H1 (cell line): ENCODE results near the gene KAT14. TPM values are rescaled to one million over a fixed set of nuclear protein-coding genes. Genes with fewer than 3 reads are reported as not detected.

Experiments used
- CTCF ChIA-PET: fragments of 300-600 bp; sonication (Branson Sonifier 250); formaldehyde crosslinking; loops from one replicate; lab custom pipeline; 2021; ENCODE audit not compliant: partially characterized antibody; lab: Charles Lee
- POLR2A ChIA-PET: fragments of 300-600 bp; sonication (Branson Sonifier 250); formaldehyde crosslinking; loops from one replicate; lab custom pipeline; 2021; ENCODE audit warnings: inconsistent platforms; ENCODE audit not compliant: partially characterized antibody; lab: Charles Lee
- DNase-seq, 2 experiments: peaks; one replicate each; pipeline versions ENCODE4 v3.0.0 to v3.0.0-alpha.2; 2010 to 2022; ENCODE audit warnings: low spot score in 2 of 2, low read depth in 1 of 2, mixed read lengths in 1 of 2
- FAIRE-seq: peaks from 2 replicates; lab custom pipeline; 2011; peaks lifted over from hg19 to GRCh38; lab: Jason Lieb, UNC
- H2AFZ ChIP-seq: 2 replicates; pipeline ENCODE4 v1.8.1; 2012; ENCODE audit warnings: low read length, inconsistent platforms
- H2AK5ac ChIP-seq: 2 replicates; pipeline ENCODE4 v1.6.1; 2013; ENCODE audit warnings: low read depth, low read length
- H2BK120ac ChIP-seq: replicated peaks from 2 replicates; pipeline ENCODE3; 2013; ENCODE audit warnings: low read depth, low read length, inconsistent platforms
- H2BK12ac ChIP-seq: 2 replicates; pipeline ENCODE4 v1.6.1; 2013; ENCODE audit warnings: low read depth, low read length
- H2BK15ac ChIP-seq: 2 replicates; pipeline ENCODE4 v1.6.1; 2013; ENCODE audit warnings: low read length
- H2BK20ac ChIP-seq: 2 replicates; pipeline ENCODE4 v1.6.1; 2013; ENCODE audit warnings: low read length
- H2BK5ac ChIP-seq: 2 replicates; pipeline ENCODE4 v1.6.1; 2013; ENCODE audit warnings: low read depth, low read length
- H3K14ac ChIP-seq: 2 replicates; pipeline ENCODE4 v1.6.1; 2013; ENCODE audit warnings: inconsistent platforms; ENCODE audit not compliant: insufficient read length
- H3K18ac ChIP-seq: 2 replicates; pipeline ENCODE4 v1.6.1; 2013; ENCODE audit warnings: low read length; ENCODE audit errors: extremely low read depth
- H3K23ac ChIP-seq: 2 replicates; pipeline ENCODE4 v1.6.1; 2013; ENCODE audit warnings: inconsistent platforms; ENCODE audit not compliant: insufficient read length
- H3K23me2 ChIP-seq: 2 replicates; pipeline ENCODE4 v1.6.1; 2013; ENCODE audit warnings: low read depth, low read length
- H3K27ac ChIP-seq: 2 replicates; pipeline ENCODE4 v1.6.1; 2011; ENCODE audit warnings: low read depth, low read length, inconsistent platforms
- H3K27me3 ChIP-seq, 4 experiments: replicated peaks in 1 of 4; 1 replicate in 1 of 4; 2 replicates in 3 of 4; pipeline versions ENCODE4 v1.6.1 to v1.8.1; 2011 to 2013; ENCODE audit warnings: low read length in 3 of 4, mild to moderate bottlenecking in 3 of 4, inconsistent platforms in 2 of 4, mixed read lengths in 2 of 4, moderate library complexity in 1 of 4; ENCODE audit not compliant: control insufficient read depth in 3 of 4, insufficient read depth in 3 of 4; ENCODE audit errors: extremely low read depth in 1 of 4
- H3K36me3 ChIP-seq, 4 experiments: 2 replicates each; pipeline versions ENCODE4 v1.6.1 to v1.8.1; 2011 to 2013; ENCODE audit warnings: mild to moderate bottlenecking in 4 of 4, low read length in 3 of 4, moderate library complexity in 2 of 4, control low read depth in 1 of 4, inconsistent platforms in 1 of 4; ENCODE audit not compliant: insufficient read depth in 4 of 4, control insufficient read depth in 2 of 4
- H3K4ac ChIP-seq: replicated peaks from 2 replicates; pipeline ENCODE3; 2013; ENCODE audit warnings: low read length, low read depth, mixed read lengths, inconsistent platforms; ENCODE audit not compliant: insufficient read length
- H3K4me1 ChIP-seq, 4 experiments: replicated peaks in 1 of 4; 1 replicate in 1 of 4; 2 replicates in 3 of 4; pipeline versions ENCODE4 v1.6.1 to v1.8.1; 2011 to 2013; ENCODE audit warnings: low read length in 3 of 4, inconsistent platforms in 2 of 4, mixed read lengths in 1 of 4; ENCODE audit not compliant: insufficient read depth in 4 of 4, control insufficient read depth in 3 of 4
- H3K4me2 ChIP-seq, 2 experiments: 2 replicates each; pipeline versions ENCODE4 v1.6.1 to v1.8.1; 2011 to 2013; ENCODE audit warnings: low read depth in 2 of 2, low read length in 2 of 2, control low read depth in 1 of 2, inconsistent platforms in 1 of 2, mild to moderate bottlenecking in 1 of 2; ENCODE audit not compliant: insufficient read depth in 1 of 2
- H3K4me3 ChIP-seq, 4 experiments: fragments of 200-600, 300-600 bp in 1 of 4; sonication (generic), shearing (Covaris generic), sonication (Bioruptor Twin) in 1 of 4; 2 replicates each; pipeline versions ENCODE4 v1.5.1 to v1.8.1; 2011 to 2016; ENCODE audit warnings: low read length in 4 of 4, low read depth in 3 of 4, control low read depth in 2 of 4, inconsistent platforms in 2 of 4, mild to moderate bottlenecking in 2 of 4, mixed read lengths in 1 of 4, moderate library complexity in 1 of 4; ENCODE audit not compliant: insufficient read depth in 2 of 4; ENCODE audit errors: extremely low read depth in 1 of 4
- H3K56ac ChIP-seq: replicated peaks from 2 replicates; pipeline ENCODE3; 2013; ENCODE audit warnings: low read depth, mild to moderate bottlenecking, mixed read lengths, low read length, inconsistent platforms; ENCODE audit not compliant: insufficient read length
- H3K79me1 ChIP-seq: 2 replicates; pipeline ENCODE4 v1.6.1; 2013; ENCODE audit warnings: low read depth, low read length, control low read depth
- H3K79me2 ChIP-seq, 2 experiments: 2 replicates each; pipeline versions ENCODE4 v1.6.1 to v1.8.1; 2012 to 2013; ENCODE audit warnings: low read length in 2 of 2, mild to moderate bottlenecking in 2 of 2, inconsistent platforms in 1 of 2; ENCODE audit not compliant: insufficient read depth in 2 of 2, control insufficient read depth in 1 of 2
- H3K9ac ChIP-seq, 4 experiments: replicated peaks in 1 of 4; 1 replicate in 1 of 4; 2 replicates in 3 of 4; pipeline versions ENCODE4 v1.6.1 to v1.8.1; 2011 to 2013; ENCODE audit warnings: low read depth in 3 of 4, low read length in 3 of 4, control low read depth in 2 of 4, mild to moderate bottlenecking in 2 of 4, moderate library complexity in 2 of 4, inconsistent platforms in 1 of 4; ENCODE audit errors: extremely low read depth in 1 of 4
- H3K9me3 ChIP-seq, 2 experiments: 2 replicates each; pipeline versions ENCODE4 v1.6.1 to v1.8.1; 2012 to 2013; ENCODE audit warnings: mild to moderate bottlenecking in 2 of 2, moderate library complexity in 2 of 2, control low read depth in 1 of 2, inconsistent platforms in 1 of 2, low read depth in 1 of 2, low read length in 1 of 2, mixed read lengths in 1 of 2; ENCODE audit not compliant: insufficient read depth in 2 of 2
- H4K20me1 ChIP-seq, 2 experiments: replicated peaks in 1 of 2; 2 replicates each; pipeline versions ENCODE3 to v1.8.1; 2011 to 2013; ENCODE audit warnings: inconsistent platforms in 2 of 2, low read length in 2 of 2, mild to moderate bottlenecking in 1 of 2; ENCODE audit not compliant: insufficient read depth in 2 of 2, control insufficient read depth in 1 of 2
- H4K5ac ChIP-seq: 2 replicates; pipeline ENCODE4 v1.6.1; 2013; ENCODE audit warnings: low read length, low read depth, mixed read lengths, inconsistent platforms; ENCODE audit not compliant: insufficient read length
- H4K8ac ChIP-seq: 2 replicates; pipeline ENCODE4 v1.8.0; 2013; ENCODE audit warnings: mild to moderate bottlenecking, moderate library complexity, low read length, inconsistent platforms; ENCODE audit not compliant: insufficient read depth; ENCODE audit errors: extremely low read depth
- H4K91ac ChIP-seq: replicated peaks from 2 replicates; pipeline ENCODE3; 2013; ENCODE audit warnings: low read length, mixed read lengths, inconsistent platforms; ENCODE audit not compliant: insufficient read length
- JUND ChIP-seq: IDR thresholded peaks from 2 replicates; pipeline ENCODE4 v1.6.1; 2011; ENCODE audit warnings: mild to moderate bottlenecking, improper control_type of control experiment, low read length
- POLR2A ChIP-seq, 2 experiments: IDR thresholded peaks; 1 replicate in 1 of 2; 2 replicates in 1 of 2; pipeline ENCODE4 v1.6.1; 2011; ENCODE audit warnings: low read depth in 2 of 2, low read length in 2 of 2, mild to moderate bottlenecking in 2 of 2; ENCODE audit errors: control extremely low read depth in 1 of 2
- RFX5 ChIP-seq: IDR thresholded peaks from 2 replicates; pipeline ENCODE4 v1.6.1; 2011; ENCODE audit warnings: low read depth, low read length, improper control_type of control experiment, borderline replicate concordance
- SRF ChIP-seq: IDR thresholded peaks from 2 replicates; pipeline ENCODE4 v1.6.1; 2011; ENCODE audit warnings: mild to moderate bottlenecking, low read depth, low read length, moderate library complexity
- WGBS, 2 experiments: shearing (Covaris generic) in 1 of 2; methylation state at CpG; one replicate each; pipeline versions ENCODE4 v1.1.6 to v1.1.7; 2013 to 2015; ENCODE audit warnings: low lambda C conversion rate in 2 of 2, mixed read lengths in 2 of 2, inconsistent platforms in 1 of 2, low coverage in 1 of 2, missing lambda C conversion rate in 1 of 2; ENCODE audit not compliant: insufficient replicate concordance in 2 of 2, insufficient coverage in 1 of 2, insufficient read length in 1 of 2; ENCODE audit errors: extremely low coverage in 1 of 2, missing lambda C conversion rate in 1 of 2; 5-methylcytosine and 5-hydroxymethylcytosine counted together
- polyA plus RNA-seq, 7 experiments: library from polyadenylated mRNA; depleted of rRNA in 3 of 7; stranded (reverse) in 5 of 7; unstranded in 2 of 7; fragments of >200 nt in 5 of 7; fragments of 200-250 nt in 2 of 7; gene quantifications; 1 replicate in 5 of 7; 2 replicates in 1 of 7; 4 replicates in 1 of 7; pipeline versions ENCODE4 v1.2.1 to v1.2.3, GENCODE V29; 2011 to 2013; ENCODE audit warnings: missing spikeins in 2 of 7, mixed read lengths in 2 of 7
- total RNA-seq: library from RNA; stranded (reverse); fragmentation: NEBNext Ultra II Directional; extraction: Animal tissue kit (Norgen Biotek cat#: 25700); gene quantifications from 2 replicates; pipeline ENCODE4 v1.2.1, GENCODE V29; 2021
- TF ChIP-seq, protein P1 (sequence below): IDR thresholded peaks from 2 replicates; pipeline ENCODE4 v1.6.1; 2012; ENCODE audit warnings: inconsistent platforms
- TF ChIP-seq, protein P2 (sequence below), 3 experiments: IDR thresholded peaks; 1 replicate in 2 of 3; 2 replicates in 1 of 3; pipeline versions ENCODE4 v1.5.1 to v1.6.1; 2011; ENCODE audit warnings: low read length in 3 of 3, mild to moderate bottlenecking in 3 of 3, inconsistent platforms in 2 of 3, low read depth in 1 of 3, moderate library complexity in 1 of 3; ENCODE audit not compliant: insufficient read depth in 1 of 3; ENCODE audit errors: control extremely low read depth in 1 of 3

Gene KAT14
- total and polyA plus RNA-seq, 2 of the 8 experiments (the other 6 are each of a cell fraction or from before 2014, with no cell fraction given) = 17.3 to 29.3 TPM

DNA sequence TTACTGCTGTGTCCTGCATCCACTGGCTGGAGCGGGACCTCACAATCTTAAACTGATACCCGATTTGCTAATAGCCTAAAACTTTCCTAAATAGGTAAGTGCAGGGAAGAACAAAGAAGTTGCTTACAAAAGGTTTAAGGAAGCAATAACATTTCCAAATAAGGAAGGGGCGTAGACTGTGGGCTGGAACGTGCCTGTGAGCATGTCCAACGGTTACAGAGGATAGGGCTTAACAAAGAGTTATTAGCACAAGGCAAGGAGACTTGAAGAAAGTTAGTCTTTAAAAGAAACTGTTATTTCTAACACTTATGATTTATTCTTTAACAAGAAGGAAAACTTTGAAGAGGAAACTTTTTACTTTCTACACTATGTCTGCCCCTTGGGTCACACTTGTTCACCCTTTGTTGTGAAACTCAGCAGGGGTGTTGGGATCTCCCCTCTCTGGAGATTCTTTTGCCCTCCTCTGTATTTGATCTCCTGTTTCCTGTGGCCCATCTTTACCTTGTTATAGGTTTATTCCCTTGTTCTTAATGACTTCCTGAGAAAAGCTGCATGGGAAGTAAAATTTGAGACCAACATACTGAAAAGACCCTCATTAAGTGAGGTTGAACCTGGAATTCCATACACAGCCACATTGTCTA is 28.7 kb downstream of the KAT14 start:
- FAIRE-seq = no peak

More for the DNA sequence above, 28.7 kb downstream of the KAT14 start:
- Histone ChIP-seq H3K79me1 (peaks cover 5% of the 10 kb centered on the region), H4K91ac (no peak overlapping the region), H3K27ac (peak overlapping the region; percentile 59; the same call in 1 of the 2 replicates), H2BK20ac (no peak overlapping the region), H3K18ac (no peak overlapping the region), H3K56ac (no peak overlapping the region), H4K5ac (no peak overlapping the region), H3K36me3 (peaks cover 8 to 26% (median 18%) of the 10 kb centered on the region in 4 experiments; a peak in 7 of 8 replicates), H2AFZ (no peak overlapping the region), H3K4ac (no peak overlapping the region), H3K23ac (no peak overlapping the region), H3K23me2 (no peaks in the 10 kb centered on the region), H3K27me3 (no peaks in the 10 kb centered on the region), H3K79me2 (peaks cover 0 to 32% of the 10 kb centered on the region in 2 experiments; a peak in 3 of 4 replicates), H3K4me2 (no peak overlapping the region; a peak in 1 of 4 replicates), H4K20me1 (peaks cover 0 to 4% of the 10 kb centered on the region in 2 experiments), H3K14ac (no peak overlapping the region), H2BK12ac (no peak overlapping the region; the same call in 1 of the 2 replicates), H3K9me3 (no peaks in the 10 kb centered on the region), H2BK120ac (no peak overlapping the region), H3K4me1 (no peaks in the 10 kb centered on the region; a peak in 1 of 7 replicates), H2AK5ac (no peak overlapping the region), H2BK5ac (peak overlapping the region; percentile 14; the same call in 1 of the 2 replicates), H2BK15ac (no peak overlapping the region), H3K4me3 (no peak overlapping the region), H4K8ac (no peak overlapping the region), H3K9ac (no peak overlapping the region)
- 0 out of 3 replicates have a peak, but pooled peaks of 1 of the 2 experiments have one; percentile 20 for TF ChIP-seq POLR2A (IDR thresholded peaks at IDR 0.05; ENCODE audit: control extremely low read depth in 1 of 2, low read depth in 2 of 2, low read length in 2 of 2)
- no peak for TF ChIP-seq RFX5
- no peak for TF ChIP-seq JUND
- TF ChIP-seq SRF = peak; percentile 47; the same call in 1 of the 2 replicates
- TF ChIP-seq, protein P1, sequence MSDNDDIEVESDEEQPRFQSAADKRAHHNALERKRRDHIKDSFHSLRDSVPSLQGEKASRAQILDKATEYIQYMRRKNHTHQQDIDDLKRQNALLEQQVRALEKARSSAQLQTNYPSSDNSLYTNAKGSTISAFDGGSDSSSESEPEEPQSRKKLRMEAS = no peak
- TF ChIP-seq, protein P2, sequence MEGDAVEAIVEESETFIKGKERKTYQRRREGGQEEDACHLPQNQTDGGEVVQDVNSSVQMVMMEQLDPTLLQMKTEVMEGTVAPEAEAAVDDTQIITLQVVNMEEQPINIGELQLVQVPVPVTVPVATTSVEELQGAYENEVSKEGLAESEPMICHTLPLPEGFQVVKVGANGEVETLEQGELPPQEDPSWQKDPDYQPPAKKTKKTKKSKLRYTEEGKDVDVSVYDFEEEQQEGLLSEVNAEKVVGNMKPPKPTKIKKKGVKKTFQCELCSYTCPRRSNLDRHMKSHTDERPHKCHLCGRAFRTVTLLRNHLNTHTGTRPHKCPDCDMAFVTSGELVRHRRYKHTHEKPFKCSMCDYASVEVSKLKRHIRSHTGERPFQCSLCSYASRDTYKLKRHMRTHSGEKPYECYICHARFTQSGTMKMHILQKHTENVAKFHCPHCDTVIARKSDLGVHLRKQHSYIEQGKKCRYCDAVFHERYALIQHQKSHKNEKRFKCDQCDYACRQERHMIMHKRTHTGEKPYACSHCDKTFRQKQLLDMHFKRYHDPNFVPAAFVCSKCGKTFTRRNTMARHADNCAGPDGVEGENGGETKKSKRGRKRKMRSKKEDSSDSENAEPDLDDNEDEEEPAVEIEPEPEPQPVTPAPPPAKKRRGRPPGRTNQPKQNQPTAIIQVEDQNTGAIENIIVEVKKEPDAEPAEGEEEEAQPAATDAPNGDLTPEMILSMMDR (IDR thresholded peaks at IDR 0.05; ENCODE audit: control extremely low read depth in 1 of 3, insufficient read depth in 1 of 3, low read depth in 1 of 3, low read length in 3 of 3) = no peak
- ChIA-PET CTCF (interaction anchor here (0.6 to 1.3 kb wide), 5 partner anchors 20 to 110 kb away, joined by 3 to 4 read pairs (median 3); no protein-coding TSS in a partner anchor), POLR2A (interaction anchor here (1.0 kb wide), 1 partner anchor 10 kb away, joined by 3 read pairs; no protein-coding TSS in a partner anchor)
- no peak for DNase-seq
- WGBS, 2 experiments = 87% methylated on average over 5 of the region's 5 CpGs; no CpG with 5 or more reads in 1 of the 2 experiments
